OCI-LY7 (cell line): Measurements from ENCODE around the gene INTS1.

Experiments
- EZH2phosphoT487 ChIP-seq: fragments of 200-600 bp; sonication (generic); IDR thresholded peaks from 2 replicates; pipeline ENCODE4 v1.6.1; 2018; ENCODE audit warnings: low read depth, borderline replicate concordance, mild to moderate bottlenecking, mixed run types, antibody characterized with exemption, low read length, moderate library complexity, mixed read lengths
- TF ChIP-seq, protein P1 (sequence below): fragments of 200-600 bp; sonication (generic); conservative IDR thresholded peaks from 2 replicates; pipeline ENCODE4 v1.5.1; 2014; ENCODE audit warnings: mild to moderate bottlenecking, antibody characterized with exemption, low read length, moderate library complexity, mixed read lengths

GRCh38 chr7:1457949-1458682 is 46.1 kb downstream of the INTS1 start:
- TF ChIP-seq, protein P1, sequence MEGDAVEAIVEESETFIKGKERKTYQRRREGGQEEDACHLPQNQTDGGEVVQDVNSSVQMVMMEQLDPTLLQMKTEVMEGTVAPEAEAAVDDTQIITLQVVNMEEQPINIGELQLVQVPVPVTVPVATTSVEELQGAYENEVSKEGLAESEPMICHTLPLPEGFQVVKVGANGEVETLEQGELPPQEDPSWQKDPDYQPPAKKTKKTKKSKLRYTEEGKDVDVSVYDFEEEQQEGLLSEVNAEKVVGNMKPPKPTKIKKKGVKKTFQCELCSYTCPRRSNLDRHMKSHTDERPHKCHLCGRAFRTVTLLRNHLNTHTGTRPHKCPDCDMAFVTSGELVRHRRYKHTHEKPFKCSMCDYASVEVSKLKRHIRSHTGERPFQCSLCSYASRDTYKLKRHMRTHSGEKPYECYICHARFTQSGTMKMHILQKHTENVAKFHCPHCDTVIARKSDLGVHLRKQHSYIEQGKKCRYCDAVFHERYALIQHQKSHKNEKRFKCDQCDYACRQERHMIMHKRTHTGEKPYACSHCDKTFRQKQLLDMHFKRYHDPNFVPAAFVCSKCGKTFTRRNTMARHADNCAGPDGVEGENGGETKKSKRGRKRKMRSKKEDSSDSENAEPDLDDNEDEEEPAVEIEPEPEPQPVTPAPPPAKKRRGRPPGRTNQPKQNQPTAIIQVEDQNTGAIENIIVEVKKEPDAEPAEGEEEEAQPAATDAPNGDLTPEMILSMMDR = no peak
- TF ChIP-seq EZH2phosphoT487 = no peak
